NCI-H69 (cell line): ENCODE measurements around the gene ST3GAL4.

Experiments
- DNase-seq: peaks from one replicate; lab custom pipeline; 2025; lab: John Stamatoyannopoulos, UW

ST3GAL4 gene

GRCh38 chr11:126346586-126346940, 8.9 kb upstream of the ST3GAL4 start:
- DNase-seq, result no peak

- DNase-seq, result peak; percentile 48
These were observed 8.5 kb upstream of the ST3GAL4 start for GRCh38 chr11:126346946-126347345.

GRCh38 chr11:126347751-126348668, 7.5 kb upstream of the ST3GAL4 start:
- no peak for DNase-seq

- DNase-seq, result peak; percentile 30
These were observed 6.5 kb upstream of the ST3GAL4 start for GRCh38 chr11:126348806-126349582.

- DNase-seq, result no peak
These were observed 4.7 kb upstream of the ST3GAL4 start for GRCh38 chr11:126350836-126351235.

GRCh38 chr11:126352163-126352562, 3.3 kb upstream of the ST3GAL4 start:
- no peak for DNase-seq

- DNase-seq, result peak; percentile 46
These were observed 2.3 kb upstream of the ST3GAL4 start for GRCh38 chr11:126352934-126353801.

- DNase-seq, result peak; percentile 26
These were observed 709 bp upstream of the ST3GAL4 start for GRCh38 chr11:126354631-126355323.

- peak; percentile 55 for DNase-seq
These were observed 726 bp downstream of the ST3GAL4 start for GRCh38 chr11:126355926-126356897.

- no peak for DNase-seq
These were observed 1.8 kb downstream of the ST3GAL4 start for GRCh38 chr11:126357055-126357962.

- DNase-seq, result no peak
These were observed 2.7 kb downstream of the ST3GAL4 start for GRCh38 chr11:126357969-126358762.

GRCh38 chr11:126358763-126359160, 3.3 kb downstream of the ST3GAL4 start:
- peak; percentile 67 for DNase-seq

- peak; percentile 99 for DNase-seq
These were observed 4.1 kb downstream of the ST3GAL4 start for GRCh38 chr11:126359431-126360048.

GRCh38 chr11:126360049-126360446, 4.6 kb downstream of the ST3GAL4 start:
- DNase-seq, result no peak

GRCh38 chr11:126361400-126361799, 5.9 kb downstream of the ST3GAL4 start:
- DNase-seq, result no peak

- DNase-seq, result no peak
These were observed 7.6 kb downstream of the ST3GAL4 start for GRCh38 chr11:126362879-126363655.

- DNase-seq, result no peak
These were observed 8.3 kb downstream of the ST3GAL4 start for GRCh38 chr11:126363706-126364248.
